ENCODE data around the gene AUTS2. TPM values are rescaled to one million over a fixed set of nuclear protein-coding genes. Genes with fewer than 3 reads are reported as not detected.

Gene AUTS2
- total RNA-seq, 1 donor from 2014 or later = 1.2 TPM

DNA sequence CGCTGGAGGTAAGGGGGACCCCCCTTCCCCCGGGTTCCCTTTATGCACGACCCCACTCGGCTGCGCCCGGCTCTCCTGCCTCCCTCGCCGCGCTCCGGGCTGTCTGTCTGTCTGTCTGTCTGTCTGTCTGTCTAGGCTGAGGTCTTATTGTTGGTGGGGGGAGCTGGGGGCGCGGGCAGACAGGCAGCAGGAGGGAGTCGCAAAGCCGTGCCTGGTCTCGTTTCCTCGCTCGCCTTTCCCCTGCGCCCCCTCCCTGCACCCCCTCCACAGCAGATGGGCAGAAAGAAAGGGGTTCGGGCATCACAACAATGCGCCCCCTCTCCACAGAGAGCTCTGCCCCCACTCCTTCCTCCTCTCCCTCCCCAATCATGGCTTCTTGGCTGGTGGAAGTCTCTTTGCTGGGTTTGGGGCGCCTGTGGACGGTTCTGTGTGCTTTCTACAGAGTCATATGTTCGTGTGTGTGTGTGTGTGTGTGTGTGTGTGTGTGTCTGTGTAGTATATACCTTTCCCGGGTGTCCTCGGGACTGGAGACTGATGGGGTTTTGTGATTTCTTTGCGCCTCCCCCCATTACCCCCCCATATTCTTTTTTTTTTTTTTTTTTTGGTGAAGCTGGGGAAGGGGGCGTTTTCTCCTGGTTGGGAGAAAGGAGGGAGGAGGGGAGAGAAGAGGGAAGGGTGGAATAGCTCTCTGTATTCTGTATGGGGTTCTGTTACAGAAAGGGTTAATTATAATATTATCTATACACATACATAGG is 1.9 kb downstream of the AUTS2 start:
- no peak for DNase-seq

DNA sequence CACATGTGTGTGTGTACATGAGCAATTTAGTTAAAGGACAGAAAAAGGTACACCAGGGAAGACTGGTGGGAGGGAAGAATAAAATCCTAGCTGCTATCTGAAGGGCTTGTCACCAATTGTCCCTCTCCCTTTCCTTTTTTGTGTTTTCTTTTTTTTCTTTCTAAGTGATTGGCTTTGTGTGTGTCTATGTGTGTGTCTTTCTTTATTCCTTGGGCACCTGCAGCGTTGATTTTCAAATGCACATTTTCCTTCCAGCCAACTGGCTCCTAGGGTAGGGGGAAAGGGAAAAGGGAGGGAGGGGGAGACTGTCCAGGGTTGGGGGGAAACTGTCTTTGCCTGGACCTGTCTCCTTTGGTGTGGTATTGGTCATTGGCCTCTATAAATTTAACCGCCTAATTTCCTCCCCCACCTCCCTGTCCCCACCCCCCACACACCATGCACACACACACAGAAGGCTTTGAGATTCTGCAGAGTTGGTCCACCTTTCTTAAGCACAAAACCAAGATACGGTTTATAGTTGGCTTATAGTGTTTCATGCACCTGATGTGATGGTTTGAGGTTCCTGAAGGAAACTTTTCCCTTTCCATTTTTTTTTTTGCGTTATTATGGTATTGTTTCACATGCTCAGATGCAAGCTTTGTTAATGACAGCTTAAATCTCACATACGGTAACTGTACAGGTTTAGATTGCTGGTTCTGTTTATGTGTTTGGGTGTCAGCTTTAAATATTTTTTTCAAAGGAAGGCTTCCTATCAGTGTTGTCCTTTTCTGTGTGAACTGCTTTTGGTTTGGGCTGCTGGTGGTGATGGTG is 2.6 kb downstream of the AUTS2 start:
- DNase-seq = no peak

DNA sequence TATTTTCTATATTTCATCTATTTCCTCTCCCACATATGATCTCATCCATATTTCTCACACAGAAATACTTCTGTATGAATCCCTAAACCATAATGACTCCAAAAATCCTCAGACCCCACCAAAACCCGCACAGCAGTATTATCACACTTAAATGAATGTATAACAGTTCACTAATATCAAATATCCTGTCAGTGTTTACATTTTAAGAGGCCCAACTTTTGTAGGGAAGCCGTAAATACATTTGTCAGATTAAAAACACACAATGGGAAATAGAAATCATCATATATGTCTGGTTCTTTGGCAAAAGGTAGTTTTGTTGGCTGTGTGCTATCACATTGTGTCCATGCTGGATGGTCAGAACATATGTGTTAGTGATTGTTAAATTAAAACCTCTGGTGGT is 4.2 kb downstream of the AUTS2 start:
- DNase-seq = no peak

DNA sequence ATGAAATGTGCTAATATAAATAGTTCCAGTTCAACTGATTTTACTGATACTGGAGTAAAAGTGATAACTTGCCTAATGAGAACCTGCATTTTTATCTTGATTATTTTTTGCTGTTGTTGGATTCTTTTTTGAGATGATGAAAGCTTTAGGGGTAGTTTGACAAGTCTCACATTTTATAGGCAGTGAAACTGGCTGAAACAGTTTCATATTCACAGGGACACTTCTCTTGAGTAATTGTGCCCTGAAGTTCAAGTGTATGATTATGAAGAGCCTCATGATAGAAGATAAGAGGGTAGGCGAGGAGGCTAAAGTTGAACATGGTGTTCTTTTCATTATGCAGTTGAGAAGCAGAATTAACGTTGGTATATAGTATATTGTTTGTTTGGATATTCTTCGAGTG is 5.1 kb downstream of the AUTS2 start:
- DNase-seq = no peak

DNA sequence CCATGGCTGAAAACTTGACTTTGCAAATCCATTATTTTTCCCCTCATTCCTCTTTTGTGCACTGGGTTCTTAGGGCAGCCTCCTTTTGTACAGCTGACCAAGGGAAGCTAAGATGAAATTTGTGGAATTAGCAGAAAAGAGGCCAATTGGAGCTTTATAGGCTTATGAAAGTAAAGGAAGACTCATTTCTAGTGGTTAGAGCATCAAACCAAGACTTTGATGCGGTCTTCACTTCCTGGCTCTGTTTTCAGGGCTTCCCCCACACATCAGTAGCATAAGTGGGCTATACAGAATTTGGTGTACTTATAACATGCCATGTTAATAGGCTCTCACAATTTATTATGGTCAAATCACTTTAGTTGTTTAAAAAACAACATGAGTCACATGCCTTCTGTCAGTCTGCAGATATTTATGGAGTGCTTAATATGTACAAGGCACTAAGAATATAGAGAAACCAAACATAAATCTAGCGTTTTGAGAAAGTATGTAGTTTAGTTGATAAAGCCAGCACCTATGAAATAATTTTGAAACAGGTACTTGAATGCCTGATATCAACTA is 5.7 kb downstream of the AUTS2 start:
- no peak for DNase-seq

DNA sequence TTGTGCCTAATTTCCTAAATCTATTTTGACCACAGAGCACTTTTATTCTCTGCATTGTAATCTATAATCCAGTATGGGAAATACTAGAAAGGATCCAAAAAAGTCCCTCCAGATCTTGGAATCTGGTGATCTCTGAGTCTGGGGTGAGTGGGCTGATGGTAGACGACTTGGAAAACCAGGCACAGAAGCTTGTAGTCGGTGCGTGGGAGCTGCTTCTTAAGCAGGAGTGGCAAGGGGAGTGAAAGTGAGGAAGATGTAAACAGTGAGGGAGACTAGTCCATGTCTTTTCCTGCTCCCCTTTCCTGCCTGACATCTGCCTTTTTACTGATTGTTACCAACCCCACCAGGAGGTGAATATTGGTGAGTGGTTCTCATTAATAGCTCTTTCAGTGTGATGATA is 6.8 kb downstream of the AUTS2 start:
- DNase-seq = no peak

DNA sequence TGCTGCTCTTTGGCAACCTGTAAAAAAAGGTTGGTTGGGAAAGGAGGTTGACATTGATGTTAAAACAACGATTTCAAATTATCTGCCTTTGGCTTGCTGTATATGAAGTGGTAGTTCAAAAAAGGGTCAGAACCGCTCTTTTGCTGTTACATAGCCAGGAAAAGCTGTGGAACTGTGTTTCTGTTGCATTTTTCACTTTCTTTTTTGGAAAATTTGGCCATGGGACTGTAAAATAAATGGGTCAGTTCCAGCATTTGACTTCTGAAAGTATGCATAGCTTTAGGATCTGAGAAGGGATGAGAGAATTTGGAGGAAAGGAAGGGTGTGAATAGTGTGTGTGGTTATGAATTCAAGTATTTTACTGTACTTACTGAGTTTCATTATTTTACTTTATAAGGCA is 7.3 kb downstream of the AUTS2 start:
- no peak for DNase-seq

DNA sequence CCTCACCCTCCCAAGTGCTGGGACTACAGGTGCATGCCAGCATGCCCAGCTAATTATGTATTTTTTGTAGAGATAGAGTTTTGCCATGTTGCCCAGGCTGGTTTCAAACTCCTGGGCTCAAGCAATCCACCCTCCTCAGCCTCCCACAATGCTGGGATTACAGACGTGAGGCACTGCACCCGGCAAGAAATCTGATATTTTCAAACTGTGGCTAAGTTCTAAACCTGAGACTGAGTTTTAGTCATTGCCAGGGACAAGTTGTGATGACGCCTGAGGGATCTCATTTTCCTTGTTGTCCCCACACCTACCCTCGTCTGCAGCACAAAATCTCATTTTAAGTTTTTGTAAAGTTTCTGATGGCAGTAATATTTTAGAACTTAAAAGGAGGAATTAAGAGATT is 9.8 kb downstream of the AUTS2 start:
- no peak for DNase-seq

DNA sequence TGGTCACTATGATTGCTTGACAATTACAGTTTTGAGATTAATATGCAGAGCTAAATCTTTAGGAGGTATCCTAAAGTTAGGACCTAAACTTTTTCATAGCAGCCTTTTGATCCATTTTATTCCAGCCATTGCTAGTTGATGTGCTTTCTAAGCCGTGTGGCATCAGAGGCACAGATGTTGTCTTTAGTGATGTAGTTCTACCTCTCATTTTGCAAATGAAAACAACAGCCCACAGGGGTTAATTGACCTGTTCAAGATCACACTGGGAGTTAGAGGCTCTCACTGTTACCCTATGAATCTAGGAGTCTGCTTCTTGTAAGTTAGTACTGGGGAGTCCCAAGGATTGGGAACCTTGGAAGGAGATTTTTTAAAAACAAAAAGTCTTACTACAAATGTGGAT is 10.6 kb downstream of the AUTS2 start:
- no peak for DNase-seq

DNA sequence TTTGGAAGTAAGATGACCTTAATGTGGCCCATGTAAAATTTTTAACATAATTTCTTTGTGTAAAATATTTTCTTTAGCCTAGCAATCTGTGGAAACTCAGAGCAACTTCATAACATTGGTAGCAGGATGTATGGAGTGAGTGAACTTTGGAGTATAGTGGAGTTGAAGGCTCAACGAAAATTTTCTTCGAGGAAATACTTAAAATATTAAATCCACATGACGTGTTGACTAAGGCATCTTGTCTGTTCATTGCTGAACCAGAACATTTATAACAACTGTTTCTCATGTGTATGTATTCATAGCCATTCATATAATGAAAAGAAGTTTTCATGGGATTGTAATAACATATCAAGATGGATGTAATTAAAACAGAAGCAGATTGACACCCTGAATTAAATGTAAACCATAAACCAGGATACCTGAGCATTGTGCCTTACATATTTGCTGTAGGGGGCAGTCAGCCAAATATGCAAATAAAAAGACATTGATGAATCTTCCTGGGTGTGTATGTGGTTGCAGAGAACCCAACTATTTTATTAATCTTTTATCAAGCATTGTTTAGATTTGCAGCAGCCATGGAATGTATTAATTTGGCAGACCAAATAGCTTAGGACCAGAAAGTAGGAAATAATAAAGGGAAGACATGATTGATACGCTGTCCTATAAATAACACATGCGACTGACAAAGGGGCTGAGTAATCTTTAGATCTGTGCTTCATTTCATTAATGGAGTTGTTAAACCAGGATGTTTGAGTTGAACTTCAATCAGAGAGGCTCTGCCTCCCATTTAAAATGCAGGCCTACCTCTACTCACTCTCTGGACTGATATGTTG is 11.5 kb downstream of the AUTS2 start:
- no peak for DNase-seq

DNA sequence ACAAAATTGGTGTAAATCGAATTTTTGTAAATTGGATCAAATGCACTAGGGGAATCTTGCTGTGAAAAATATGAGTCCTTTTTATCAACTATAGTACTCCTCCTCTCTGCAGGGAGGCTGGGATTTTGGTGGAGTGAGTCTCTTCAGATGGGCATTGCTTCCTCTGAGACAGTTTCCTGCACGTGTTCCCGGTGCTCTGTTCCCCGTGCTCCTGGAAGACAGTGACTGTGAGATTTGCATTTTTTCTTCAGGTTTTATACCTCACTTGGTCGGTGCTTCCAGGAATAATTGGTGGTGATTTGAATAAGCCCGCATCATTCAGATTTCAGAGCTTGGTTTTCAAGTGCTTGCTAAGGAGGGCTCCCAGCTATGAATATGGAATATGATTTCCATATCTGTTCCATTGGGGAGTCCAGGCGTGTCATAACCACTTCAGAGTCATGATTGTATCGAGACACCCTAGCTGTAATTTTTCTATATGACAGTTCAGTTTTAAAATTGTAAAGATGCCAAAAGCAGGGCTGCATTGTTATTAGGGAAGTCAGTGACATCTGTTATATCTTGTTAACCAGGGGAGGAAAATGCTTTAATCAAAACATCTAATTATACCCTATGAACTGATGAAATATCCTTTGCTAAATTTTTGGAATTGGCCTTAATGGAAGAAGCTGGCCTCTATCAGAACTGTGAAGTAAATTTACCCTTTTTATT is 12.3 kb downstream of the AUTS2 start:
- DNase-seq = no peak

DNA sequence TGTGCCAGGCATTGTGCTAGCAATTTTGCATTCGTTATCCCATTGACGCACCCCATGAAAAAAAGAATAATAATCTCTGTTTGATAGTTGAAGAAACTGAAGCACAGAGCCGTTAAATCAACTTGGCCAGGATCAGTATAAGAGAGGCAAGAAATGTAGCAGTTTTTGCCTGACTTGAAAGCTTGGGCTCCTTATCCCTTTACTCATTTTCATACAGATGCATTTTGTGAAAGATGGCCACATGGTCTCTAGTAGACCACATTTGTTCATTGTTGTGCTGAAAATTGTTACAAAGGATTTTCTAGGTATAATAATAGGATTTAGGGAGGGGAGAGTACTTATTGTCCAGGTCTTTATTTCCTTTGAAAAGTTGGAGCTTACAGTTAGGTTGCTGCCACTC is 14.7 kb downstream of the AUTS2 start:
- DNase-seq = no peak

DNA sequence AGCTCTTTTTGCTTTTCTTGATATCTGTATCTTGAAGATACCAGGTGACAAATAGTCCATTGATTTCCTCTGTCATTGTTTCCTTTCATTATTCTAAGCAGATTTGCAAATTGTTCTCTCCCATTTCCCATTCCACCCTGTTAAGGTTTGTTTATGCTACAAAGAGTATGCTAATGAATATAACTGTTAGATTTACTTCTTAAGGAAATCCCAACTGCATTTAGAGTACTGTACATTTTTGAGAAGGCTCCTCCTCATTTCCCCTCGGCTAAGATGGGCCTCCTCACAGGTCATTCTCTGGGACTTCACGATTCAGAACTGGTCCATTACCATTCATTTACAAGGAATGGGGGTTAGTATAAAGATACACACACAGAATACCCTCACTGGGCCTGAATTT is 15.6 kb downstream of the AUTS2 start:
- DNase-seq = no peak

DNA sequence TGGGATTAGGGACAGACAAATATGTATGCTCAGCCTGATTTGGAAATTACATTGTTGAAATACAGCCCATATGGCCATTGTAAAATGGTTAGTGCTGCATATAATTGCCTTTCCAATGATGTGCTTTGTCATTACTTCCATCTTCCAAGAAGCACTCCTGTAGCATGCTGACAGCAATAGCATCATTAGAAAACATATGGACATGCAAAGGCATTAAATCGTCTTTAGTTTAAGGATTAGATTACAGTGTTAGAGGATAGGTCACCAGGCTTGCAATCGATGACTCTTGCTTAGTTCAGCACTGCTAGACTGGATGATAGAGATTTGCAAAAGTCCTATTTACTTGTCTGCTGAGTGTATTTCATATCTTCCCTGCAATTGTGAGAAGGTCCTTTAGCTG is 17.4 kb downstream of the AUTS2 start:
- DNase-seq = no peak

DNA sequence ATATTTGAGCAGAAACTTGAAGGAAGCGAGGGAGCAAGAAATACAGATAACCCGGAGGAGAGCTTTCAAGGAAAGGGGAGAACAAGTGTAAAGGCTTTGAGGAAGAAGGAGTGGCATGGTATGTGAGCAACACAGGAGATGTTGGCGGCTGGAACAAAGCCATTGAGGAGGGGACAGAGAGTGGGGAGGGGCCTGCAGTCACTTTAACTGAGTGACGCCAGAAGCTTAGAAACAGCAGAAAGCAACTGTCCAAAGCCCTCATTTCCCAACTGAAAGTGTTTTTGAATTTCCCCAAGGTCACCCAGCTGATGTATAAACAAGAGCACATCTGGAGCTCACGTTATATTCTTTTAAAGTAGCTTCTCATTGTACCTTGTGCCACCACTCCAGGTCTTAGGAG is 19.1 kb downstream of the AUTS2 start:
- no peak for DNase-seq

DNA sequence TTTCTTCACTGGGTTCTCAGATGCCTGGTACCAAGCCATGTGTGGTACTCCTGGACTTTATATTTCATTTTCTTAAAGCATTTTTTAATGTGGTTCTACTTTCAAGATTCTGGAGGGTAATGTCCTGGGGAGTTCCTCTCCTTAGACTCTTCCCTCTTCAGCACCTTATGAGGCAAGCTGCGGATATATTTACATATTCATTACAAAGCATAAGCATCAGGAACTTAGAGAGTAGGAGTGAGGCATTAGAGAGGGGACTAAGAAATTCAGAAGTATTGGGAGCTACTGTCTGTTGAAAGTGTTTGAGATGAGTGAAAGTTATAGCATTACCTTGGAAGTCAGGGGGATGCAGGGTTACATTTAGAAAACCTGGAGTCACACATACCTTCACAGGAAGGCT is 20.8 kb downstream of the AUTS2 start:
- no peak for DNase-seq

DNA sequence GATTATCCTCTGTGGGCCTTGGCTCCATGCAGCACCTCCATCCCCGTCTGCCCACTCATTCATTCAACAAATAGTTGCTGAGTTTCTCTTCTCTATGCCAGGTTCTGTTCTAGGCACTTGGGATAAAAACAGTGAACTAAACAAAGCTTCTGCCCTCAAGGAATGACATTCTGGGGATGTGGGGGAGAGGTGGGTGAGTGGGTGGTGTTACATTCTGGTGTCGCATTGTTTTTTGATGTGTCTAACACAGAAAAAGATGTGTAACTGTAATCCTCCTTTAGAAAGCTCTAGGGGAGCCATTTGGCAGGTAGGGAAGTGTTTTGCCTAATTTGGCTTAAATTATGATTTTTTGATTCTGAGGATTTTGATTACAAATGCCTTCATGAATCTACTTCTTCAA is 21.4 kb downstream of the AUTS2 start:
- DNase-seq = no peak

DNA sequence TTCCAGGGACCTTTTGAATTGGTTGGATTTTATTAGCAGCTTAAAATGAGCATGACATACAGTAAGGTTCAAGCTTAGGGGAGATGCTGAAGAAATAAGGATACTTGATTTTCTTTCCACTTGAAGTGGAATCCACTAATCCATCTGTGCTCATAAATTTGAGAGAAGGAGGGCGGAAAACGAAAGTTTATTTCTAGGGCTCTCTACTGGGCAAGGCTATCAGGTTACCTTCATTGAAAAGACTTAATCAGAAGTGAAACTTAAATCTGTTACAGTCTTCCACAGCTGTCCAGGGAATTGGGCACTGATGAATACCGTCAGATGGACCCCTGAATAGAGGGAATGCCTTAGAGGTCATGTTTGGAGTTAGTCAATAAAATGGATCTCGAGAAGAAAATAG is 21.8 kb downstream of the AUTS2 start:
- no peak for DNase-seq

DNA sequence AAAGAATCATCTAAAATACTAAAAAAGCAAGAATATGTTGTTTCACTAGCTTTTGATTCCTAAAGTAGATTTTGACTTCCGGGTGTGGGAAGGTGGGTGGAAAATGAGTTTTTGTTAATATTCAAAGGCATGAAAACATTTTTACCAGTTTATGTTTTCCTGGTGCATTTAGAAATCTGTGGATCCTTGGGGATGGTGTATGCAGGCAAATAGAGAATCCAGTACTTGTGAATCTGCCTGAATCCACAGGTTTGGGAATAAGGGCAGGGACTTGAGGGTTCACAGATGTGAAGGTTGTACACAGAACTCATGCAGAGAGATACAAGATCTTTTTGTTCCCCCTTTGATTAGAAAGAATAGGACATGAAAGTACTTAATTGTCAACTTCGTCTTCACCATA is 22.4 kb downstream of the AUTS2 start:
- no peak for DNase-seq

DNA sequence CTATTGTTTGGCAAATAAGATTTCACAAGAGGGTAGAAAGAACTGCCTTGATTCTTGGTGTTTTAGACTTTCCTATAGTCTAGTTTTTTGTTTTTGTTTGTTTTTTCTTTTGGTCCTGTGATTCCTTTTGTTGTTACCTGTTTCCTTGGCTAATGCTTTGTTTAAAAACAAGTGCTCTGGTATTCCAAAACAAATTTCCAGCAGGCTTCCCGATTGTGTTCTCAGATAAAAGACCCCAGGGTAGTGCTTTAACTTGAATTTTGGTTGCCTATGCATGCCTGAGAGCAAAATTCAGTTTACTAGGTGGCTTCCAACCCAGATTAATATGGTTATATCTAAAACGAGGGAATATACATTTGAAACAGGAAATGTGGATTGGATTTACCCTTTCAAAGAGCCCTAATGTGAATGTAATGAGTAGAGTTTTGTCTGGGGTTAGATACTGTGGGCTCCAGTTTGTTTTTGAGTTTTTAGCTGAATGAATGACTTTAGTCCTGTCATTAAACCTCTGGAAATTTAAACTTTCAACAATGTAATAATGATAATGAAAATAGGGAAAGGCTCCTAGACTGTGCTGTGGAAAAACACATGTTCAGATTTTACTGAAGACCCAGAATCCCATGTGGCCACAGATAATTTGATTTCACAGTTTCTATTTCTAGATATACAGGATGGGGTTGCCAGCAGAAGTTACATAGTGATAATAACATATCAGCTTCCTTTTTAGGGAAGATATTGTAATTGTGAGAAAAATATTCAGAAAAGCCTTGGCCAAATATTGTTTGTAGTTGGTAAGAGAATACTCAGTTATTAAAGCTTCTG is 23.9 kb downstream of the AUTS2 start:
- no peak for DNase-seq

DNA sequence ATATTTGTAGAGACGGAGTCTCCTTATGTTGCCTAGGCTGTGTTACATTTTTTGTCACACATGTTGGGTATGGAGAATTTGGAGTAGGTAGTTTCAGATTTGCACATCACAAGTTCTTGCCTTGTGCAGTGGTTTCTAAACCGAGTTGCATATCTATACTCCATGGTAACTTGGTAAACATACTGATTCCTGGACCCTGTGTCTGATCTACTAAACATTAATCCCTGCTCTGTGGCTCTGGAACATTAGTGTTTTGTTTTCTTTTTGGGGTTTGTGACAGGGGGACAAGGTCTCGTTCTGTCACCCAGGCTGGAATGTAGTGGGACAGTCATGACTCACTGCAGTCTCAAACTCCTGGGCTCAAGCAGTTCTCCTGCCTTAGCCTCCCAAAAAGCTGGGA is 24.7 kb downstream of the AUTS2 start:
- DNase-seq = no peak

Data from dermis blood vessel endothelial cell (primary cell).